Body of pancreas (tissue), 4 donors: ENCODE data around the gene TUBA3D.
"Not testable (repeated sequence)": the region's sequence is repeated elsewhere in the genome, so short reads cannot be mapped to it uniquely, and the experiment has no call there.

ENCODE experiments used
- POLR2A ChIP-seq, 3 donors: fragments of 450-650 bp; IDR thresholded peaks; one replicate each; pipeline ENCODE4 v1.6.1; 2016; ENCODE audit warnings: antibody characterized with exemption in 3 of 3, mild to moderate bottlenecking in 2 of 3
- TF ChIP-seq, protein P1 (sequence below), 7 experiments: fragments of 450-650 bp in 4 of 7; fragments of 200-600 bp in 3 of 7; sonication (generic) in 3 of 7; IDR thresholded peaks; one replicate each; pipeline ENCODE4 v1.5.1; 2016 to 2019; ENCODE audit warnings: antibody characterized with exemption in 7 of 7

DNA sequence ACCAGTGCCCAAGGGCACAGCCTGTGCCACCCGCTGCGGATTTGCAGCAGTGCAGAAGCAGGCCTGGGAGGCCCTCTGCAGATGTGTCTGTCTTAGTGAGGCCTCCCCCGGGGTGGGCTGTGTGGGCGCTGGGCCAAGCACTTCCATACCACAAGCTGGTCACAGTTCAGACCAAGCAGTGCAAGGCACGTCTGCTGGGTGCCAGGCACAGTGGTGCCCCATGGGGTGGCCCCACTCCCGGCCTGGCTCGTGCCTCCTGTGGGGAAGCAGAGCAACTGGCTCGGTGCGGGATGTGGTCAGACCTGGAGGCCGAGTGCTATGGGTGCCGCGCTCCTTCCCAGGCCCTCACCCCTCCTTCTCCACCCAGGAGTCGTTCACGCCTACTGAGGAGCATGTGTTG lies 39.3 kb downstream of the TUBA3D start:
- TF ChIP-seq, protein P1, sequence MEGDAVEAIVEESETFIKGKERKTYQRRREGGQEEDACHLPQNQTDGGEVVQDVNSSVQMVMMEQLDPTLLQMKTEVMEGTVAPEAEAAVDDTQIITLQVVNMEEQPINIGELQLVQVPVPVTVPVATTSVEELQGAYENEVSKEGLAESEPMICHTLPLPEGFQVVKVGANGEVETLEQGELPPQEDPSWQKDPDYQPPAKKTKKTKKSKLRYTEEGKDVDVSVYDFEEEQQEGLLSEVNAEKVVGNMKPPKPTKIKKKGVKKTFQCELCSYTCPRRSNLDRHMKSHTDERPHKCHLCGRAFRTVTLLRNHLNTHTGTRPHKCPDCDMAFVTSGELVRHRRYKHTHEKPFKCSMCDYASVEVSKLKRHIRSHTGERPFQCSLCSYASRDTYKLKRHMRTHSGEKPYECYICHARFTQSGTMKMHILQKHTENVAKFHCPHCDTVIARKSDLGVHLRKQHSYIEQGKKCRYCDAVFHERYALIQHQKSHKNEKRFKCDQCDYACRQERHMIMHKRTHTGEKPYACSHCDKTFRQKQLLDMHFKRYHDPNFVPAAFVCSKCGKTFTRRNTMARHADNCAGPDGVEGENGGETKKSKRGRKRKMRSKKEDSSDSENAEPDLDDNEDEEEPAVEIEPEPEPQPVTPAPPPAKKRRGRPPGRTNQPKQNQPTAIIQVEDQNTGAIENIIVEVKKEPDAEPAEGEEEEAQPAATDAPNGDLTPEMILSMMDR (IDR thresholded peaks at IDR 0.05): not testable (repeated sequence)
- not testable (repeated sequence) for TF ChIP-seq POLR2A (IDR thresholded peaks at IDR 0.05)
